Osteocyte (in vitro differentiated cells): ENCODE results near the gene TSR1. TPM values are rescaled to one million over a fixed set of nuclear protein-coding genes. Genes with fewer than 3 reads are reported as not detected.

ENCODE experiments used
- DNase-seq: peaks from one replicate; pipeline ENCODE4 v3.0.0; 2021; ENCODE audit warnings: mixed read lengths; ENCODE audit not compliant: unreplicated experiment; ENCODE audit errors: extremely low spot score
- H3K27ac Mint-ChIP-seq: one replicate; pipeline ENCODE4 v1.8.0; 2021; ENCODE audit warnings: mild to moderate bottlenecking, mixed read lengths; ENCODE audit not compliant: unreplicated experiment
- H3K27me3 Mint-ChIP-seq: one replicate; pipeline ENCODE4 v1.8.0; 2021; ENCODE audit warnings: mixed read lengths; ENCODE audit not compliant: unreplicated experiment
- H3K36me3 Mint-ChIP-seq: one replicate; pipeline ENCODE4 v1.8.0; 2021; ENCODE audit warnings: mixed read lengths; ENCODE audit not compliant: unreplicated experiment
- H3K4me1 Mint-ChIP-seq: one replicate; pipeline ENCODE4 v1.8.0; 2021; ENCODE audit warnings: mixed read lengths; ENCODE audit not compliant: unreplicated experiment
- H3K4me3 Mint-ChIP-seq: one replicate; pipeline ENCODE4 v1.8.0; 2021; ENCODE audit warnings: mild to moderate bottlenecking, moderate library complexity, mixed read lengths; ENCODE audit not compliant: unreplicated experiment
- H3K9me3 Mint-ChIP-seq: one replicate; pipeline ENCODE4 v1.8.0; 2021; ENCODE audit warnings: mixed read lengths; ENCODE audit not compliant: unreplicated experiment
- total RNA-seq: library from RNA; stranded (reverse); gene quantifications from 2 replicates; pipeline ENCODE4 v1.2.1, GENCODE V29; 2021
- TF ChIP-seq, protein P1 (sequence below): fragments of 200-600 bp; sonication (generic); IDR thresholded peaks from 2 replicates; pipeline ENCODE4 v1.5.0; 2021; ENCODE audit warnings: antibody characterized with exemption, mild to moderate bottlenecking, moderate library complexity

Gene TSR1
- total RNA-seq, 1 donor from 2014 or later = 26.3 TPM

GRCh38 chr17:2346475-2346874, 10.2 kb upstream of the TSR1 start:
- H3K36me3 Mint-ChIP-seq = peaks cover 6% of the 10 kb centered on the region
- H3K27me3 Mint-ChIP-seq = no peaks in the 10 kb centered on the region
- H3K4me1 Mint-ChIP-seq = peaks cover 10% of the 10 kb centered on the region
- DNase-seq = no peak
- H3K9me3 Mint-ChIP-seq = no peaks in the 10 kb centered on the region
- TF ChIP-seq, protein P1, sequence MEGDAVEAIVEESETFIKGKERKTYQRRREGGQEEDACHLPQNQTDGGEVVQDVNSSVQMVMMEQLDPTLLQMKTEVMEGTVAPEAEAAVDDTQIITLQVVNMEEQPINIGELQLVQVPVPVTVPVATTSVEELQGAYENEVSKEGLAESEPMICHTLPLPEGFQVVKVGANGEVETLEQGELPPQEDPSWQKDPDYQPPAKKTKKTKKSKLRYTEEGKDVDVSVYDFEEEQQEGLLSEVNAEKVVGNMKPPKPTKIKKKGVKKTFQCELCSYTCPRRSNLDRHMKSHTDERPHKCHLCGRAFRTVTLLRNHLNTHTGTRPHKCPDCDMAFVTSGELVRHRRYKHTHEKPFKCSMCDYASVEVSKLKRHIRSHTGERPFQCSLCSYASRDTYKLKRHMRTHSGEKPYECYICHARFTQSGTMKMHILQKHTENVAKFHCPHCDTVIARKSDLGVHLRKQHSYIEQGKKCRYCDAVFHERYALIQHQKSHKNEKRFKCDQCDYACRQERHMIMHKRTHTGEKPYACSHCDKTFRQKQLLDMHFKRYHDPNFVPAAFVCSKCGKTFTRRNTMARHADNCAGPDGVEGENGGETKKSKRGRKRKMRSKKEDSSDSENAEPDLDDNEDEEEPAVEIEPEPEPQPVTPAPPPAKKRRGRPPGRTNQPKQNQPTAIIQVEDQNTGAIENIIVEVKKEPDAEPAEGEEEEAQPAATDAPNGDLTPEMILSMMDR = no peak
- H3K4me3 Mint-ChIP-seq = no peak overlapping the region
- H3K27ac Mint-ChIP-seq = no peak overlapping the region

DNA sequence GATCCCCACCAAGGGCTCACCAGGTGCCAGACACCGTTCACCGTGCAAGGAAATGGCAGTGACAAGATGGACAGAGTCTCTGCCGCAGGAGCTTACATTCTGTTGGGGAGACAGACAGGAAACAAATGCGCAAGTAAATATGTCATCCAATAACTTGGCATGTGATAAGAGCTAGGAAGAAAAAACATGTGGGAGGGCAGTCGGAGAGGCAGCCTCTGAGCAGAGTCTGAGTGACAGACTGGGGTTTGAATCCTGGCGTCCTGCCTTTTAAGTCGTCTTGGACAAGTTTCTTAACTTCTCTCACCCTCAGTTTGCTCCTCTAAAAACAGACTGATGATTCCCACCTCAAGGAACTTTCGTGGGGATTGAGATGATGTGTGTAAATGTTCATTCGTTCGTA, 8.3 kb upstream of the TSR1 start:
- H3K4me3 Mint-ChIP-seq = no peak overlapping the region
- no peak for DNase-seq
- H3K27me3 Mint-ChIP-seq = no peaks in the 10 kb centered on the region
- TF ChIP-seq, protein P1 = no peak
- H3K9me3 Mint-ChIP-seq = no peaks in the 10 kb centered on the region
- H3K36me3 Mint-ChIP-seq = peaks cover 2% of the 10 kb centered on the region
- H3K27ac Mint-ChIP-seq = no peak overlapping the region
- H3K4me1 Mint-ChIP-seq = peaks cover 13% of the 10 kb centered on the region

- Mint-ChIP-seq H3K36me3 (peaks cover 2% of the 10 kb centered on the region), H3K9me3 (no peaks in the 10 kb centered on the region), H3K27ac (no peak overlapping the region), H3K4me1 (peaks cover 14% of the 10 kb centered on the region), H3K27me3 (no peaks in the 10 kb centered on the region), H3K4me3 (no peak overlapping the region)
- DNase-seq = no peak
- TF ChIP-seq, protein P1 = no peak
These were observed 7.2 kb upstream of the TSR1 start for GRCh38 chr17:2343421-2343820.

DNA sequence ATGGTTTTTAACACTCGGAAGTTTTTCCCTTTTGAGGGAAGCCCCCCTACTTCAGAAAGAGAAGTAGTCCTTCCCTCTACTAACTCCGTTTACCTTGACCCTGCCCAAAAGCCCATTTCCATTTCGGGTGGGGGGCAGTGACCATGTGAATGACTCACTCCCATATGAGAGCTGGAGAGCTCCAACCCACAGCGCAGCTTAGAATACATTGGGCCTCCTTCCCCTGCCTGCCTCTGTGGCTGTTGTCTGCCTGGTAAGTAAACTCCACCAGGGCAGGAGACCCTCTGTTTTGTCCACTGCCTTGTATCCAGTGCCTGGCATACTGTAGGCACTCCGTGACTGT, 2.0 kb upstream of the TSR1 start:
- no peaks in the 10 kb centered on the region for H3K27me3 Mint-ChIP-seq
- no peaks in the 10 kb centered on the region for H3K9me3 Mint-ChIP-seq
- TF ChIP-seq, protein P1 = no peak
- H3K4me1 Mint-ChIP-seq = peaks cover 25% of the 10 kb centered on the region
- H3K4me3 Mint-ChIP-seq = peak overlapping the region; percentile 72
- DNase-seq = no peak
- H3K27ac Mint-ChIP-seq = peak overlapping the region; percentile 63
- H3K36me3 Mint-ChIP-seq = peaks cover 13% of the 10 kb centered on the region

DNA sequence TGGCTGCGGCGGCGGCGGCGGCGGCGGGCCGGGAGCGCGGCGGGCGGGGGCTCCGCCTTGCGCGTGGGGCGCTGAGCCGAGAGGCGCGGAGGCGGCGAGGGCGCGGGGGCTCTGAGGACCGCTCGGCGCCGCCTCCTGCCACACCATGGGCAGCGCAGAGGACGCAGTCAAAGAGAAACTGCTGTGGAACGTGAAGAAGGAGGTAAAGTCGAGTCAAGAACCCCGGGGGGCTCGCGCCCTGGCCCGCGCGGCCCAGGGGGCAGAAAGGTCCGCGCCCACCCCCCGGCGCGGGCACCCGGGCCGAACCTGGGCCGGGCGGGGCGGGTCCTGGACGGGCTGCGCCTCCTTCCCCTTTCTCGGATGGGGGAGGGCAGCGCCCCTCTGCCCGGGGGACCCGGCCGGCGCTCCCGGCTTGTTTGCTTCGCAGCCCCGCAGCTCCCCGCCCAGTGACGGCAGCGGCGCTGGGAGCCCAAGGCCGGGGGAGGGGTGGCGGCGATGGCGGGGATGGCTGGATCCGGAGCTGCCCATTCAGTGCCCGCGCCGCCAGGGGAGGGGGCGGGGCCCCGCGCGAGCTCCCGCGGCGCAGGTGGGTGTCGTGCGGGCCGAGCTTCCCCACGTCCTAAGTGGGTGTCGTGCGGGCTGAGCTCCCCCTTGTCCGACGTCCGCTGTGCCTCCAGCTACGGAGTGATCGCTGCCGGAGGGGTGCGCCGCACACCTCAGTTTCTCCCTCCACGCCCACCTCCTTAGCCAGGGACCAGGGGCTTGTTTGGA, 1.5 kb upstream of the TSR1 start:
- Mint-ChIP-seq H3K27ac (peak overlapping the region; percentile 63), H3K27me3 (no peaks in the 10 kb centered on the region), H3K4me1 (peaks cover 25% of the 10 kb centered on the region), H3K36me3 (peaks cover 13% of the 10 kb centered on the region), H3K4me3 (peak overlapping the region; percentile 72), H3K9me3 (no peaks in the 10 kb centered on the region)
- peak; percentile 89 for DNase-seq
- TF ChIP-seq, protein P1 = no peak
